Measurements from ENCODE around the gene RNPS1. TPM values are rescaled to one million over a fixed set of nuclear protein-coding genes. Genes with fewer than 3 reads are reported as not detected.

RNPS1 gene
- total and polyA plus RNA-seq, 9 of the 15 experiments (the other 6 are each of a cell fraction or from before 2014, with no cell fraction given) = 44.9 to 338 (median 202) TPM

DNA sequence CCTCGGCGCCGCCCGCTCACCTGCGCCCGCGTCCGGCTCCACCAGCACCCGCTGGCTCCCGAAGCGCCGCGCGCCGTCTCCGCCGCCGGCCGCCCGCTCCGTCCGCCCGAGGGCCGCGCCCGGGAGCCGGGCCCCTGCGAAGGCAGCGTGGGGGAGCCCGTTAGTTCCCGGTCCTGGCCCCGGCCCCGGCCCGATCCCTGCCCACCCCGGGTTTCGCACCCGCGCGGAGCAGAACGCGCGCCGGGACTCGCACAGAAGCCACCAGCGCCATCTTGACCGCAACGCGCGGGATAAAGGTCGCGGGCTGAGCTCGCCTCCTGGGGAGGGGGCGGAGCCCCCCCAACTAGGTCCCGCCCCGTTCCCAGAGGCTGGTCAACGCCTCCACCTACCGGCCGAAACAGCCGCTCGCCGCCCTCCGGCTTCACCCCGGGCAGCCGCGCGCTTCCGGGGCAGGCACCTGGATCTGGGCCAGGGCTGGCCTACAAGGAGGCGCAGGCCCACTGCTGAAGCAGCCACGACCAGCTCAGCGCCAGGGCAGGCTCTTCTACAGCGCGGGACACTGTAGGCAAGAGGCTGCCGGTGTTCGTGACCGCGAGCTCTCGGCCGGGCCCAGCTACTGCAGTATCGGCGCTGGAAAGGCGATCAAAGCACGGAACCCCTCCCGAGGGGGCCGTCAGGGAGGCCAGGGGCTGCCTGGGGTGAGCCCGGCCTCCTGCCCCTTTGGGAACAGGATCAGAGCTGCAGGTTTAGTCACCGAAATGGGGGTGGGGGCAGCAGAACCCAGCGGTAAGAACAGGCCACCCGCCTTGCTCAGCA, 16.4 kb downstream of the RNPS1 start, which contains the start of gene ECI1 (continued):
- TF ChIP-seq, protein P1, sequence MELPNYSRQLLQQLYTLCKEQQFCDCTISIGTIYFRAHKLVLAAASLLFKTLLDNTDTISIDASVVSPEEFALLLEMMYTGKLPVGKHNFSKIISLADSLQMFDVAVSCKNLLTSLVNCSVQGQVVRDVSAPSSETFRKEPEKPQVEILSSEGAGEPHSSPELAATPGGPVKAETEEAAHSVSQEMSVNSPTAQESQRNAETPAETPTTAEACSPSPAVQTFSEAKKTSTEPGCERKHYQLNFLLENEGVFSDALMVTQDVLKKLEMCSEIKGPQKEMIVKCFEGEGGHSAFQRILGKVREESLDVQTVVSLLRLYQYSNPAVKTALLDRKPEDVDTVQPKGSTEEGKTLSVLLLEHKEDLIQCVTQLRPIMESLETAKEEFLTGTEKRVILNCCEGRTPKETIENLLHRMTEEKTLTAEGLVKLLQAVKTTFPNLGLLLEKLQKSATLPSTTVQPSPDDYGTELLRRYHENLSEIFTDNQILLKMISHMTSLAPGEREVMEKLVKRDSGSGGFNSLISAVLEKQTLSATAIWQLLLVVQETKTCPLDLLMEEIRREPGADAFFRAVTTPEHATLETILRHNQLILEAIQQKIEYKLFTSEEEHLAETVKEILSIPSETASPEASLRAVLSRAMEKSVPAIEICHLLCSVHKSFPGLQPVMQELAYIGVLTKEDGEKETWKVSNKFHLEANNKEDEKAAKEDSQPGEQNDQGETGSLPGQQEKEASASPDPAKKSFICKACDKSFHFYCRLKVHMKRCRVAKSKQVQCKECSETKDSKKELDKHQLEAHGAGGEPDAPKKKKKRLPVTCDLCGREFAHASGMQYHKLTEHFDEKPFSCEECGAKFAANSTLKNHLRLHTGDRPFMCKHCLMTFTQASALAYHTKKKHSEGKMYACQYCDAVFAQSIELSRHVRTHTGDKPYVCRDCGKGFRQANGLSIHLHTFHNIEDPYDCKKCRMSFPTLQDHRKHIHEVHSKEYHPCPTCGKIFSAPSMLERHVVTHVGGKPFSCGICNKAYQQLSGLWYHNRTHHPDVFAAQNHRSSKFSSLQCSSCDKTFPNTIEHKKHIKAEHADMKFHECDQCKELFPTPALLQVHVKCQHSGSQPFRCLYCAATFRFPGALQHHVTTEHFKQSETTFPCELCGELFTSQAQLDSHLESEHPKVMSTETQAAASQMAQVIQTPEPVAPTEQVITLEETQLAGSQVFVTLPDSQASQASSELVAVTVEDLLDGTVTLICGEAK (IDR thresholded peaks at IDR 0.05) = no peak; the same call in 1 of the 2 replicates
- TF ChIP-seq, protein P1 (CRISPR knock-in tag; IDR thresholded peaks at IDR 0.05) = no peak
- TF ChIP-seq ZNF717 (CRISPR knock-in tag; IDR thresholded peaks at IDR 0.05) (no peak), ARNT (IDR thresholded peaks at IDR 0.05) (no peak), THRAP3 (IDR thresholded peaks at IDR 0.05; ENCODE audit: borderline replicate concordance) (no peak), NONO (IDR thresholded peaks at IDR 0.05; ENCODE audit: low read depth in 2 of 2, low read length in 1 of 2) (peak in 1 of 2 experiments; percentile 89; a peak in 3 of 4 replicates), KDM4B (IDR thresholded peaks at IDR 0.05; ENCODE audit: borderline replicate concordance in 2 of 2, low read depth in 1 of 2) (peak in 1 of 2 experiments; percentile 66; a peak in 1 of 4 replicates), MYNN (IDR thresholded peaks at IDR 0.05) (peak; percentile 86; the same call in 1 of the 2 replicates), MYNN (CRISPR knock-in tag; IDR thresholded peaks at IDR 0.05) (no peak)
- TF ChIP-seq, protein P2, sequence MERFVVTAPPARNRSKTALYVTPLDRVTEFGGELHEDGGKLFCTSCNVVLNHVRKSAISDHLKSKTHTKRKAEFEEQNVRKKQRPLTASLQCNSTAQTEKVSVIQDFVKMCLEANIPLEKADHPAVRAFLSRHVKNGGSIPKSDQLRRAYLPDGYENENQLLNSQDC (CRISPR knock-in tag; IDR thresholded peaks at IDR 0.05) = no peak
- TF ChIP-seq, protein P3, sequence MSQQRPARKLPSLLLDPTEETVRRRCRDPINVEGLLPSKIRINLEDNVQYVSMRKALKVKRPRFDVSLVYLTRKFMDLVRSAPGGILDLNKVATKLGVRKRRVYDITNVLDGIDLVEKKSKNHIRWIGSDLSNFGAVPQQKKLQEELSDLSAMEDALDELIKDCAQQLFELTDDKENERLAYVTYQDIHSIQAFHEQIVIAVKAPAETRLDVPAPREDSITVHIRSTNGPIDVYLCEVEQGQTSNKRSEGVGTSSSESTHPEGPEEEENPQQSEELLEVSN (IDR thresholded peaks at IDR 0.05; ENCODE audit: borderline replicate concordance in 1 of 2, extremely low read depth in 1 of 2, insufficient read depth in 1 of 2, insufficient read length in 1 of 2, low read depth in 1 of 2, low read length in 1 of 2, poor library complexity in 1 of 2, severe bottlenecking in 1 of 2) = peak in 1 of 2 experiments; percentile 74
- TF ChIP-seq, protein P4, sequence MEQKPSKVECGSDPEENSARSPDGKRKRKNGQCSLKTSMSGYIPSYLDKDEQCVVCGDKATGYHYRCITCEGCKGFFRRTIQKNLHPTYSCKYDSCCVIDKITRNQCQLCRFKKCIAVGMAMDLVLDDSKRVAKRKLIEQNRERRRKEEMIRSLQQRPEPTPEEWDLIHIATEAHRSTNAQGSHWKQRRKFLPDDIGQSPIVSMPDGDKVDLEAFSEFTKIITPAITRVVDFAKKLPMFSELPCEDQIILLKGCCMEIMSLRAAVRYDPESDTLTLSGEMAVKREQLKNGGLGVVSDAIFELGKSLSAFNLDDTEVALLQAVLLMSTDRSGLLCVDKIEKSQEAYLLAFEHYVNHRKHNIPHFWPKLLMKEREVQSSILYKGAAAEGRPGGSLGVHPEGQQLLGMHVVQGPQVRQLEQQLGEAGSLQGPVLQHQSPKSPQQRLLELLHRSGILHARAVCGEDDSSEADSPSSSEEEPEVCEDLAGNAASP (IDR thresholded peaks at IDR 0.05) = no peak
- TF ChIP-seq, protein P5, sequence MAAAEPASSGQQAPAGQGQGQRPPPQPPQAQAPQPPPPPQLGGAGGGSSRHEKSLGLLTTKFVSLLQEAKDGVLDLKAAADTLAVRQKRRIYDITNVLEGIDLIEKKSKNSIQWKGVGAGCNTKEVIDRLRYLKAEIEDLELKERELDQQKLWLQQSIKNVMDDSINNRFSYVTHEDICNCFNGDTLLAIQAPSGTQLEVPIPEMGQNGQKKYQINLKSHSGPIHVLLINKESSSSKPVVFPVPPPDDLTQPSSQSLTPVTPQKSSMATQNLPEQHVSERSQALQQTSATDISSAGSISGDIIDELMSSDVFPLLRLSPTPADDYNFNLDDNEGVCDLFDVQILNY (CRISPR knock-in tag; IDR thresholded peaks at IDR 0.05) = peak; percentile 84; the same call in 1 of the 2 replicates

All from K562 (cell line).